Aorta (tissue), 5 donors: ENCODE measurements around the gene IMPA2. TPM values are rescaled to one million over a fixed set of nuclear protein-coding genes. Genes with fewer than 3 reads are reported as not detected.
"Not testable (repeated sequence)": the region's sequence is repeated elsewhere in the genome, so short reads cannot be mapped to it uniquely, and the experiment has no call there.

Experiments
- ATAC-seq: fragments of 200-7000 bp; cut with Tn5 transposase; one replicate; pipeline ENCODE4 v1.9.1; 2022; ENCODE audit warnings: moderate library complexity; ENCODE audit not compliant: low FRiP score
- DNase-seq, 2 donors: peaks; one replicate each; pipeline ENCODE4 v3.0.0-alpha.2; 2020
- H3K27ac ChIP-seq, 2 donors: one replicate each; pipeline ENCODE4 v1.5.1; 2013; ENCODE audit warnings: low read length in 2 of 2, mild to moderate bottlenecking in 2 of 2, moderate library complexity in 2 of 2, control low read depth in 1 of 2, inconsistent platforms in 1 of 2, low read depth in 1 of 2
- H3K27me3 ChIP-seq, 2 donors: one replicate each; pipeline ENCODE4 v1.6.1; 2013; ENCODE audit warnings: control low read depth in 1 of 2, low read length in 1 of 2, mild to moderate bottlenecking in 1 of 2, moderate library complexity in 1 of 2; ENCODE audit not compliant: insufficient read depth in 2 of 2, control insufficient read depth in 1 of 2
- H3K36me3 ChIP-seq, 2 donors: one replicate each; pipeline ENCODE4 v1.6.1; 2013; ENCODE audit warnings: control low read depth in 1 of 2, low read length in 1 of 2, mild to moderate bottlenecking in 1 of 2; ENCODE audit not compliant: insufficient read depth in 2 of 2, control insufficient read depth in 1 of 2
- H3K4me1 ChIP-seq, 2 donors: one replicate each; pipeline ENCODE4 v1.6.1; 2013; ENCODE audit warnings: low read length in 2 of 2, control low read depth in 1 of 2, mild to moderate bottlenecking in 1 of 2, moderate library complexity in 1 of 2; ENCODE audit not compliant: insufficient read depth in 2 of 2, control insufficient read depth in 1 of 2
- H3K4me3 ChIP-seq, 2 donors: one replicate each; pipeline ENCODE4 v1.5.1; 2013; ENCODE audit warnings: low read length in 2 of 2, control low read depth in 1 of 2, mild to moderate bottlenecking in 1 of 2
- H3K9me3 ChIP-seq: one replicate; pipeline ENCODE4 v1.6.1; 2013; ENCODE audit warnings: mild to moderate bottlenecking, low read length; ENCODE audit not compliant: control insufficient read depth
- WGBS, 2 donors: extraction: QIAGEN DNeasy Blood & Tissue Kit; methylation state at CpG; one replicate each; pipeline ENCODE4 v1.1.7; 2013; 5-methylcytosine and 5-hydroxymethylcytosine counted together
- intact Hi-C, 2 donors: fragments of 100-400 bp; cut with DNase I; formaldehyde crosslinking; loops; one replicate each; pipeline versions ENCODE4 v1.14.2 to v1.15.0; 2022
- polyA plus RNA-seq, 2 donors: library from polyadenylated mRNA; stranded (reverse); fragments of 200-250 nt; gene quantifications; one replicate each; pipeline ENCODE4 v1.2.3, GENCODE V29; 2013
- total RNA-seq, 2 donors: library from RNA; stranded (reverse); fragmentation: NEBNext Ultra II Directional; extraction: Animal tissue kit (Norgen Biotek cat#: 25700); gene quantifications; one replicate each; pipeline ENCODE4 v1.2.1, GENCODE V29; 2021
- donor health status: healthy with polysubstance abuse.
- donor health status: Bipolar disorder and iron deficiency.
- donor health status: DM: no; HTN: no; CAD: no.
- donor health status: DM: no; HTN: no; CAD: no.
- donor health status: DM: yes; HTN: yes; CAD: no.

Gene IMPA2
- total and polyA plus RNA-seq, 4 donors, result 7.9 to 19.9 (median 14.1) TPM

- Histone ChIP-seq H3K27ac (no peak overlapping the region), H3K36me3 (no peaks in the 10 kb centered on the region), H3K4me1 (no peaks in the 10 kb centered on the region), H3K9me3 (no peaks in the 10 kb centered on the region), H3K4me3 (no peak overlapping the region), H3K27me3 (no peaks in the 10 kb centered on the region)
- DNase-seq (no peak), ATAC-seq (no peak)
- intact Hi-C loops, result loop anchor here (10.0 kb wide), 4 partner anchors 51 to 381 kb away; partner anchors contain the start of gene IMPA2 (in 1 of the 2)
- WGBS, 2 donors, result 77 to 85% methylated on average over 6 of the region's 6 CpGs
These were observed 54.2 kb downstream of the IMPA2 start for GRCh38 chr18:12035481-12035880.

DNA sequence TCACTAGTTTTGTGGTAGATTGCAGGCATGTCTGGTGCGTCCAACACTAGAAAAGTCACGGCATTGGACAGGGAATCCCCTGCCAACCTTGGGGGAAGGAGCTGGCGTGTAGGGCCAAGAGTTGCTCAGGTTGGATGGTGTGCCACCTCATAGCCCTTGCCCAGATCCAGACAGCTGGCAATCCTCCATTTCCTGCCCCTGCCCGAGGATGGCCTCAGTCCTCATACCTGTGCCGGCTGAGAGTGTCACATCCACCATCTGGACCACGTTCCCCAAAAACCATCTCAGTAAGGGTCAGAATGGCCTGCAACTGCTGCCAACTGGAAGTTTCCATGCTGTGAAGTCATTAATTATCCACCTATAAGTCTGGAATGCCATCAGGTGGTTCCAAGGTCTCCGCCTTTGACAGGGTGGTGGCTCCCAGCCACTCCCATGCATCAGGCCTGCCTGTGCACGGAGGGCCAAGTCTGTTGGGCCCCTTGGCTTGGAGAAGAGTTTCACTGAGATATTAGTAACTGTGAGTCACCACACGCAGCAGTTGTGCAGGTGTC lies 55.0 kb downstream of the IMPA2 start:
- Histone ChIP-seq H3K4me1 (no peaks in the 10 kb centered on the region), H3K36me3 (no peaks in the 10 kb centered on the region), H3K27me3 (no peaks in the 10 kb centered on the region), H3K4me3 (no peak overlapping the region), H3K9me3 (no peaks in the 10 kb centered on the region), H3K27ac (no peak overlapping the region)
- ATAC-seq, result no peak
- 89 to 93% methylated on average over 9 of the region's 9 CpGs for WGBS, 2 donors
- no peak for DNase-seq
- intact Hi-C loops, result loop anchor here (10.0 kb wide), 4 partner anchors 51 to 381 kb away; partner anchors contain the start of gene IMPA2 (in 1 of the 2)

- WGBS, 2 donors, result 34 to 35% methylated on average over 27 of the region's 27 CpGs
- DNase-seq (peak in 1 of 2 donors; percentile 78), ATAC-seq (peak; percentile 35)
- intact Hi-C loops, result loop anchor here (2.0 to 10.0 kb wide), 5 partner anchors 53 to 383 kb away; partner anchors contain the start of gene IMPA2 (in 1 of the 2)
- Histone ChIP-seq H3K4me3 (peak overlapping the region; percentile 2 to 58), H3K27me3 (no peaks in the 10 kb centered on the region), H3K9me3 (no peaks in the 10 kb centered on the region), H3K36me3 (no peaks in the 10 kb centered on the region), H3K27ac (no peak overlapping the region), H3K4me1 (no peaks in the 10 kb centered on the region)
These were observed 56.9 kb downstream of the IMPA2 start for GRCh38 chr18:12038082-12038638.

- Histone ChIP-seq H3K36me3 (no peaks in the 10 kb centered on the region), H3K9me3 (no peaks in the 10 kb centered on the region), H3K27ac (no peak overlapping the region), H3K4me3 (peak overlapping the region; percentile 2 to 58), H3K27me3 (no peaks in the 10 kb centered on the region), H3K4me1 (no peaks in the 10 kb centered on the region)
- intact Hi-C loops, result loop anchor here (2.0 to 10.0 kb wide), 5 partner anchors 54 to 384 kb away; partner anchors contain the start of gene IMPA2 (in 1 of the 2)
- DNase-seq (peak; percentile 87 to 94), ATAC-seq (peak; percentile 98)
- 2 to 3% methylated on average over 64 to 74 of the region's 74 CpGs for WGBS, 2 donors
These were observed 57.6 kb downstream of the IMPA2 start for GRCh38 chr18:12038639-12039539.

DNA sequence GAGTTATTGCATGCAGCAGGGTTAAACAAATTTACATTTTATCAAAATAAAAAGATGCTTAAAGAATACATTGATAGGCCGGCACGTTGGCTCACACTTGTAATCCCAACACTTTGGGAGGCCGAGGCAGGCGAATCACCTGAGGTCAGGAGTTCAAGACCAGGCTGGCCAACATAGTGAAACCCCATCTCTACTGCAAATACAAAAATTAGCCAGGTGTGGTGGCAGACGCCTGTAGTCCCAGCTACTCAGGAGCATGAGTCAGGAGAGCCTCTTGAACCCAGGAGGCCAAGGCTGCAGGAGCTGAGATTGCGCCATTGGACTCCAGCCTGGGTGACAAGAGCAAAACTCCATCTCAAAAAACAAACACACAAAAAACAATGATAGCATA lies 58.2 kb downstream of the IMPA2 start:
- H3K4me1 ChIP-seq, H3K27ac ChIP-seq, H3K36me3 ChIP-seq, H3K4me3 ChIP-seq, DNase-seq, H3K9me3 ChIP-seq, ATAC-seq, H3K27me3 ChIP-seq: not testable (repeated sequence)
- WGBS, 2 donors, result 85 to 92% methylated on average over 6 of the region's 6 CpGs
- intact Hi-C loops, result loop anchor here (2.0 to 10.0 kb wide), 5 partner anchors 55 to 385 kb away; partner anchors contain the start of gene IMPA2 (in 1 of the 2)

- no peak for ATAC-seq
- Histone ChIP-seq H3K9me3 (no peaks in the 10 kb centered on the region), H3K4me3 (no peak overlapping the region), H3K4me1 (no peaks in the 10 kb centered on the region), H3K36me3 (no peaks in the 10 kb centered on the region), H3K27me3 (no peaks in the 10 kb centered on the region), H3K27ac (no peak overlapping the region)
- intact Hi-C loops, result no loop called here
- DNase-seq, result no peak
- 75 to 77% methylated on average over 5 of the region's 5 CpGs for WGBS, 2 donors
These were observed 60.3 kb downstream of the IMPA2 start for GRCh38 chr18:12041561-12041960.

GRCh38 chr18:12043811-12044210 lies 62.5 kb downstream of the IMPA2 start:
- no peak overlapping the region for H3K4me3 ChIP-seq
- H3K9me3 ChIP-seq, result no peaks in the 10 kb centered on the region
- ATAC-seq (no peak), DNase-seq (no peak)
- WGBS, 2 donors, result 89 to 95% methylated on average over 7 of the region's 7 CpGs
- H3K4me1 ChIP-seq, result no peaks in the 10 kb centered on the region
- no peaks in the 10 kb centered on the region for H3K36me3 ChIP-seq
- no peak overlapping the region for H3K27ac ChIP-seq
- intact Hi-C loops, result no loop called here
- no peaks in the 10 kb centered on the region for H3K27me3 ChIP-seq

DNA sequence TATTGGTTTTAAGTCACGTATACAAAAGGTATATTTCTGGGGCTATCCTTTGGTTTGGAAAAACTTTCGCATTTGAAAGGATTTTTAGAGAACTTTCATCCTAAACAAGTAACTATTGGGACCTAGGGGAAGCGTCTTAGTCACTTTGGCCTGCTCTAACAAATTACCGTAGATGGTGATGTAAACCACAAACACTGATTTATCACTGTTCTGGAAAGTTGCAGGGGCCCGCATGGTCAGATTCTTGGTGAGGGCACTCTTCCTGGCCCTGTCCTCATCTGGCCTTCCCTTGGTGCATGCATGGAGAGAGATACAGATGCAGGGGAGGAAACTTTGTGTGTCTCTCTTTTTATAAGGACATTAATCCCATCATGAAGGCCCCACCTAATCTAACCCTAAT lies 63.3 kb downstream of the IMPA2 start:
- H3K36me3 ChIP-seq, result no peaks in the 10 kb centered on the region
- no peak overlapping the region for H3K4me3 ChIP-seq
- no peak for ATAC-seq
- no peaks in the 10 kb centered on the region for H3K9me3 ChIP-seq
- WGBS, 2 donors, result 92 to 93% methylated on average over 5 of the region's 5 CpGs
- H3K4me1 ChIP-seq, result no peaks in the 10 kb centered on the region
- intact Hi-C loops, result no loop called here
- H3K27ac ChIP-seq, result no peak overlapping the region
- no peaks in the 10 kb centered on the region for H3K27me3 ChIP-seq
- no peak for DNase-seq
